HG03175 (cell line): ENCODE data around the gene OXTR.

Experiments used
- ATAC-seq: cut with Tn5 transposase; IDR thresholded peaks from one replicate; pipeline ENCODE4 v1.9.1; 2021; ENCODE audit warnings: mild to moderate bottlenecking, moderate library complexity; ENCODE audit not compliant: unreplicated experiment

Gene OXTR

DNA sequence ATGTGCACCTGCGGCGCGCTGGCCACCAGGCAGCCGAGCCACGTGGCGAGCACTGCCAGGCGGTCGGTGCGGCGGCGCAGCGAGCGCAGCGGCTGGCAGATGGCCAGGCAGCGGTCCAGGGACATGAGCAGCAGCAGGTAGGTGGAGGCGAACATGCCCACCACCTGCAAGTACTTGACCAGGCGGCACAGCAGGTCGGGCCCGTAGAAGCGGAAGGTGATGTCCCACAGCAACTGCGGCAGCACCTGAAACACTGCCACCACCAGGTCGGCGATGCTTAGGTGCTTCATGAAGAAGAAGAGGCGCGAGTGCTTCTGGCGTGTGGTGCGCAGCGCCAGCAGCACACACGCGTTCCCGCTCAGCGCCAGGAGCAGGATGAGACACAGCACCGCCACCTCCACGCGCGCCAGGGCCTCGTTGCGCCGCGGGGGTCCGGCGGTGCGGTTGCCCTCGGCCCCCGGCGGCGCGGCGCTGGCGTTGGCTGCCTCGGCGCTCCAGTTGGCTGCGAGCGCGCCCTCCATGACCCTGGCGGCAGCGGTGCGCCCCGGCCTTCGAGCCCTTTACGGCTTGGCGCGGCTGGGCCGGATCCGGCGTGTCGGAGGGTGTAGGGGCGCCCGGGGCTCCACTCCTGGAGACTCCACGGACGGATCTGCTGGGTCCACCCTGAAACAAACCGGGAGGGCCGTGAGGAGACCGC is 1.6 kb downstream of the OXTR start:
- ATAC-seq: peak; percentile 55

DNA sequence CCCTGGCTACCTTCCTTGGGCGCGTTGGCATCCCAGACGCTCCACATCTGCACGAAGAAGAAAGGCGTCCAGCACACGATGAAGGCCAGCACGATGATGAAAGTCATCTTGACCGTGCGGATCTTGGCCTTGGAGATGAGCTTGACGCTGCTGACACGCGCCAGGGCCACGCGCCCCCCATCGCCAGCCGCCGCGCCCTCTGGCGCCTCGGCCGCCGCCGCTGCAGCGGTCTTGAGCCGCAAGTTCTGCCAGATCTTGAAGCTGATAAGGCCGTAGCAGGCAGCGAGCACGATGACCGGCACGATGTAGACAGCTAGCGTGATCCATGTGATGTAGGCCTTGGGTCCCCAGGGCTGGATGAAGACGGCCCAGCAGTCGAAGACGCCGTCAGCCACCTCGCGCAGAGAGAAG is 2.2 kb downstream of the OXTR start:
- ATAC-seq: no peak

DNA sequence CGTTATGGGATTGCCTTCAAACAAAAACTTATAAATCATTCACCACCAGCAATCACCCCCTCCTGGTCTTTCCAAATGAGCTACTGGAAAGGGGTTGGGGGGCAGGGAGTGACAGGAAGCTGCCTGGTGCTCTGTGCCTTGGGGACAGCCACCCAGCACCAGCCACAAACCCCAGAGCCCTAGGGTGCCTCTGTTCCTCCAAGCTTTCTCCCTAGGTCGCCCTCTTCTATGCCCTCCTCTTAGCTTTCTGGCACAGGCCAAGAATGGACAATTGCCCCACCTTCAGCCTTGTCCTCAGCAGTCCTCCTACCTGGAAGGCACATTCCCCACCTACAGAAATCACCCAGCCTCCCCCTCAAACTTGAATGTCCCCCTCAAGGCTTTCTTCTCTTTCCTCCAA is 3.3 kb downstream of the OXTR start:
- ATAC-seq: no peak

DNA sequence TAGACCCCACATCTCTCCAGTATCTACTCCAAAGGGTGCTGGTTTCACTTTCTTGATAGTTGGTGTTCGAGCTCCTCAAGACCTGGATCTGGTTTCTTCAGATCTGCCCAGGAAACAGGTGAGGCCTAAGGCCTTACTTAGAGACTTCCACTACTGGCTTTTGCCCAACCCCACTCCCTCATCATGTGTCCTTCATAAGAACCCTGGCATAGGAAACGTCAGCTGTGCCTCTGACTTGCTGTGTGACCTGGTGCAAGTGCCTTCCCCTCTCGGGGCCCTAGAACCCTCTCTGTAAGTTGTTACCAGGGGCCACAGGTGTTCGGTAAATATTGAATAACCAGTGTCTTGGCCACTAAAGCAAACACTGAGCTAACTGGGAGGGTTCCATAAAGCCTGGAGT is 3.9 kb downstream of the OXTR start:
- ATAC-seq: no peak

DNA sequence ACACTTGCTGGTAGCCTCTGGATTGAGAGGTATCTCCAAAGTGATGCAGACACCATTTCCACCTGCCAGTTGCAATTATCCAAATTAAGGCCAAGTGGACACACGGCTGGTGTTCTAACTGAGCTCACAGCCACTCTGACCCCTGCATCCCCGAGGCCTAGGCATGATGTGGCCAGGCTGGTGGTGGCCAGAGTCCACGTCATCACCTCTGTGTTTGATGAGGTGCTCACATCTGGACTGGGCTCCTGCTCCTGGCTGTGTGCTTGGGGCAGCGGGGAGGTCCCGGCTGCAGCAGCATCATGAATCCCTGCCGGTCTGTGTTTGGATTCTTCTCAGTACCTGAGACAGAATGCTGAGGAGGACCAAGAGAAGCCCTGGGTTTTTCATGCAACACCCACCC is 4.9 kb downstream of the OXTR start:
- ATAC-seq: no peak

DNA sequence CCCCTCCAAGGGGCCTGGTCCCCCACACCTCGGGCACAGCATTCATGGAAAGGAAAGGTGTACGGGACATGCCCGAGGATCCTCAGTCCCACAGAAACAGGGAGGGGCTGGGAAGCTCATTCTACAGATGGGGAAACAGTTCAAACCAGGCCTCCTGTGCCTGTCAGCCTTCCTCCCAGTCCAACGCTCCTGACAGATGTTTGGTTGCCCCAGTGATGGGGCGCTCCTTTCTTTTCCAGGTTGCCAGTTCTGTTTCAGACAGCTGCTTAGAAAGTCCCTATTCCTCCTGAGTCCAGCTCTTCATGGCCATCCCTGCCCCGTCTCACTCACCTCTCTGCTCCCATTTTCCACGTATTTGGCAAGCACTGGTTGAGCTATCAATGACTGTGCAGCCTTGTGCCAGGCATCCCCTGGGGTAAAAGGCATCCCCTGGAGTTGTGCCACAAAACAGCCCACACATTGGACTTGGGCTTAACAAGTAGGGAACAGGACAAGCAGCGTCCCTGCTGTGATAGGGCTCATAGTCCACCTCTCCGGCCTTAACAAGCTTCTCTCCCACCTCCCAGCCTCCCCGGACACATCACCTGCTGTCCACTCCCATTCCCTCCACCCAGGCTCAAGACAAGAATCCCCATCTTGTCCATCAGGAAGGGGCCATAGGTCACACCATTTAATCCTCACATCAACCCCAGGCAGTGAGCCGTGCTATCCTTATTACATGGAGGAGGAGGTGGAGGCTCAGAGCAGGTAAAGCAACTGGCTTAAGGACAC is 6.6 kb downstream of the OXTR start:
- ATAC-seq: no peak

DNA sequence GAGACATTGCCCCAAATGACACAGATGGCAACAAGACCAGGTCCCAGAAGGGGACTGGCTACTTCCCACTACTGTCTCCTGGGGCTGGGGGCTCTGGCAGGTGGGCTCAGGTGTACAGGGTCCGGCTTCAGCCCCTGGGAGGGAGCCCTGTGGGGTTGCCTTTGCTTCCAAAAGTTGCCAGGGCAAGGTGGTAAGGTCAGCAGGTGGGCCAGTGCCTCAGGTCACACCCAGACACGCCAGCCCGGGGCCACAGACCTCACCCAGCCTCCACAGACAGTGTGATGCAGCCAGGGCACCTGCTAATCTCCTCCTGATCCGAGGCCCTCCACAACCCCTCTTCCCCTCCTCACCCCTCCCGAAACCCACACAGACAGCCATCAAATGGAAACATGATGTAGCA is 7.5 kb downstream of the OXTR start:
- no peak for ATAC-seq

DNA sequence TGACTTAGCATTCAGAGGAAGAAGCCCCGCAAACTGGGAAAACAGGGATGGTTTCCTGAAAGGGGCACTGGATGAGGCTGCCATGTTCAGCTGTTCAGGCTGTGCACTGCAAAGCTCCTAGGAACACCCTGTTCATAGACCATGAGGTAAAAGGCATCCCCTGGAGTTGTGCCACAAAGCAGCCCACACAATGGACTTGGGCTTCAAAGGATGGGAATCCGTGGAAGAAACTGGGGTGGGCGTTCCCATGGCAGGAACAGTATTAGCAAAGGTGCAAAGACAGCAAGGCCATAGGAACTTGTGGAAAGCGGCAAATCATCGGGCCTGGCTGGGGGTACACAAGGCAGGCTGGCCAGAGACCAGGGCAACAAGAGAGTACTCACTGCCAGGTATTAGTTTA is 8.9 kb downstream of the OXTR start:
- ATAC-seq: no peak

DNA sequence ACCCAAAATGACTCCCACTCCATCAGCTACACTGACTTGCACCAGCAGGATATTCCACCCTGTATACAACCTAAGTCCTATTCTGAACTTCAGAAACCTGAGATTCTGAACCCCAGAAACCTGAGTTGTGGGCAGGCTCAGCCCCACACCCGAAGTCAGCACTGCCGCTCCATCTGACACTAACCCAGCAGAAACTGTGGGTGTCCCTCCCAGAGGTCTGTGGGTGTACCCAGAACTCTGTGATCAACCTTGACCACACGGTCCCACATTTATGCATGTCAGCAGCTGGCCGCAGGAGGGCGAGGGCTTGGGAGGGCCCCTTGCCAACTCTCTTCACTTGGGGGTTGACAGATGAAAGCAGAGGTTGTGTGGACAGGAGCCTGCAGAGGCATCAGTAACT is 9.3 kb downstream of the OXTR start:
- no peak for ATAC-seq

DNA sequence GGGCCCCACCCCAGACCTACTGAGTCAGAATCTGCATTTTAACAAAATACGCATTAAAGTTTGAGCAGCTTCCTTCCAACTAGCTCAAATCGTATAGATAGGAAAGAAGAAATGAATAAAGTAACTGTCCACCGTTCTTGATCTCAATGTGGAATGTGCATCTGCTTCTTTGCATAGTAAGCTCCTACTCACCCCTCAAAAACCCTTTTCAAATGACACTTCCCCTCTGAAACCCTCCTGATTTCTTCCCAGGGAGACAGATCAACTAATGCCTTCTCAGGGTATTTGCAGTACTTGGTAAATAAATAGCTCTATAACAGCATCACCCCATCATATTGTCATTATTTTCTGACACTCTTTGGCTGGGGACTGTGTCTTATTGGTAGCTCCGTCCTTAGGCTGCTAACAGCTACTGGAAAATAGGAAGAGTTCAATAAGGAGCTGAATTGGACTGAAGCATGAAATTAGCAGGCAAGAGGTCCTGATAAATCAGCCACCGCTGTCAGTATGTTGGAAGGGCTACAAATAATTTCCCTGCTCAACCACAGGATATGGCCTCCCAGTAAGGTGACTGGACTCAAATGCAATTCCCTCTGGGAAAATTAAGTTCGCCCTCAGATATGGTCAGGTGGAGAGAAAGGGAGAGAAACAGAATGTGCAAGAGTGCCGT is 10.2 kb downstream of the OXTR start:
- no peak for ATAC-seq

DNA sequence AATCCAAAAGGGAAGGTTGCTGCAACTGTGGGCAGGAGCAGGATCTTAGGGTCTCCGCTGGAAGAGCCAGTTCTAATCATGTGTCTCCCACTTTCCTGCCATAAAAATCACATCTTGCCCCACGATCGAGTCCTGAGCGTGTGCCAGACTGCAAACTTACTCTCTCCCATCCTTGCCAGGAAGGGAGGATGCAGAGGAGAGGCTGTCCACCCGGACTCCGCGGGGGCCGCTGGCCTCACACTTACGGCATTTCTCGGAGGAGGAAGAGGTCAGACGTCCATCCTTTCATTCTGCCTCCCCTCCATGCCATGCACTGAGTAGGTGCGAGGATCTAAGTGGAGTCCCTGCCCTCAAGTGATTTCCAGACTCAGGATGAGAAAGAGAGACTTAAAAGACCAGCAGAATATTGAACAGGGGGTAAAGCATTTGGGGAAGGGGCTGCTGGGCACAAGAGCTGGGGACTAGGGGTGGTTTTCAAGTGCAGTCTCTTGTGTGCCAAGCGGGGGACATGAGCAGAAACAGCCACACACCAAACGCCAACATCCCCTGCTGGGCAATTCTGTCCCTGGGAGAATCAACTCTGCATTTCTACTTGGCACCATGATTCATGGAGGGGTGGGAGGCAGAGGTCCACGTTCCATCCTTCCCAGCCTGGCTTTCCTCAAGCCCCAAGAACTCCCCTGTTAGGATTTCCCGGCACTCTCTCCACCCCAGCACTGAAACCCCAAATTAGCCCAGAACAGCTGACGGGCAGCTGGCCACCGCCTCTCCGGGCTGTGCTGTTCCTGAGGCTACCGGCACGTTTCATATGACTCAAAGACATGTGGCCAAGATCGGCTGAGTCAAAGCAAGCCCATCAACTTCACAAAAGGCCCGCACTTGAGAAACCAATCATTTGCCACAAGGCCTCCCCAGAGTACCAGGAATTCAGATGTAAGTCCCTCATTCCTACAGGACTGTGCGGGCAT is 11.6 kb downstream of the OXTR start:
- no peak for ATAC-seq

DNA sequence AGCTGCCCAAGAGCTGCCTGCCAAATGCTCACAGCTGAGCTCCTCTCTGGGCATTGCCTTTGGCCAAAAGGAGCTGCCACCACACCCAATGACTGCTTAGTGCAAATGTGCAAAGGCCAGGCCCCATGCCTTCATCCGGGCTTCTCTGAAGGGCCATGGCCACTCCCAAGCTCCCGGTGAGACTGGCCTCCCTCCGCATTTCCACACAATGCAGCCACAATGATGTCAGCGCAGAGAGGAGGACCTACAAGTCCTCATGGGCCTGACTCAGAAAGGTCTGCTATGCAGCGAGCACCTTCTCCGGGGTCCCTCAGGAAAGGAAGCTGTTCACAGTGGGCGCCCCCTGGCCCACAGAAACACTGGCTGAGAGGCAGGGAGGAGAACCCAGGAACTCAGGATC is 12.7 kb downstream of the OXTR start:
- ATAC-seq: no peak

DNA sequence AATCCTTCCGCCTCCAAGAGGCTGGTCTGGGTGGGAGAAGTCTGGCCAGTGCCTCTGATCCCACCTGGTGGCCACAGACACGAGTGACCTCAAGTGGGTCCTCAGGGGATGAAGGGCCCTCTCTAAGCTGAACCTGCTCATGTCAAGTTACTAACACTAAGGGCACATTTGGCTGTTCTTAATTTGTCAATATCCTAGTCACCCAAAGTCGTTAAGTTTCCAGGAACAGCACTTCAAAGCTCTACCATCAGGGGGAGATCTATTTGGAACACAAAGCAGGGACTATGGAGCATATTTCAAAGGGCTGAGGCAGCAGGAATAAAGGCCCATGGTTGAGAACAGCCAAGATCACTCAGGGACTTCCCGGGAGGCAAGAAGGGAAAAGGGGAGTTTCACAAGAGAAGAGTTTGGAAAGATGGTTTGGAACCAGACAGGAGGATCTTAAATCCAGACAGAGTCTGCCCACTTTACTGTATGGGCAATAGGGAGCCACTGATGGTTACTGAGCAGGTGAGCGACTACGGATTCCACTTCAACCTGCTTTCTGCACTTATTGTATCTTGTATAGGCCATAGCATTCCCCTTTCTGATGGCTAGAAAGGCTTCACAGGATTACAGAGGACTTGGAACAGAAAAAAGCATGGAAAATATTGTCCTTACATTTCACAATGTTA is 13.7 kb downstream of the OXTR start:
- ATAC-seq: no peak

DNA sequence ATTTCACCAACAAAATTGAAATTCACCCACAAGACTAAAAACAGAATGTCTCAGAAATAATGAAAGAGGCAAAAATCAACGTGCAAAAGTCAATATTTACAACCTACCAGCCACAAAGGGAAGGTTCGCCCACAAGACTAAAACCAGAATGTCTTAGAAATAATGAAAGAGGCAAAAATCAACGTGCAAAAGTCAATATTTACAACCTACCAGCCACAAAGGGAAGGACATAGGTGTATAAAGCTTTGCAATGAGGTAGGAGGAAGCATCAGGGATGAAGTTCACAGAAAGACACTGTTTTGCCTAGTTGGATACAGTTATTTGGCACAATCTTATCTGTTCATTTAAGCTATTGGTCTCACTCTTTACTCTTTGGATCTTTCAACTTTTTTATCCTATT is 14.3 kb downstream of the OXTR start:
- no peak for ATAC-seq

DNA sequence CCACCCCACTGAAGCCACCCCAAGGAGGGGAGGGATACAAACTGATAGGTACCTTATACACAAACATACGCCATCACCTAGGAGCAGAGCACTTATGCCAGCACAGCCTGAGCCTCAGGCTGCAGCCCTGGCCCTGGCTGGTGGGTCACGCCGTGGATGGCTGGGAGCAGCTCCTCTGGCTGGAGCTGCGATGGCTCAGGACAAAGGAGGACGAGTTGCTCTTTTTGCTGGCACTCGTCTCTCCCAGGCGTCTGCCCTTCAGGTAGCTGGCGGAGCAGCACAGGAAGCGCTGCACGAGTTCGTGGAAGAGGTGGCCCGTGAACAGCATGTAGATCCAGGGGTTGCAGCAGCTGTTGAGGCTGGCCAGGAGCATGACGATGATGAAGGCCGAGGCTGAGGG is 16.6 kb downstream of the OXTR start:
- no peak for ATAC-seq

DNA sequence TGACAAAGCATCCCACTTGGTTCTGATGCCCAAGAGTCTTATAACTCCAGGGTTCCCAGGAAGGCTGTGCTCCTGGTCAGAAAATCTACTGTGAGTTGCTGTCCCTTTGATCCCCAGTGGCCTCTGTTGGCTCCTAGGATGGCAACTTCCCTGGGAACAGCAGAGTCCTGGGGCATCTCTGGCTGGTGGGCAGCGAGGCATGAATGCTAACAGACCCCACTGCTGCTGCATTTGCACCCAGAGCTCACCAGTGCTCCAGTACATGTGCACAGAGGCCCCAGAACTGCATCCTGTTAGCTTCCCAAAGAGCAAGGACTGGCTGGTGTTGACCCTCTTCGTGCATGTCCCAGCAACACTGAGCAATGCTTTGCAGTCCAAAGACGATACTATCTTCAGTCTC is 20.1 kb downstream of the OXTR start:
- ATAC-seq: no peak

DNA sequence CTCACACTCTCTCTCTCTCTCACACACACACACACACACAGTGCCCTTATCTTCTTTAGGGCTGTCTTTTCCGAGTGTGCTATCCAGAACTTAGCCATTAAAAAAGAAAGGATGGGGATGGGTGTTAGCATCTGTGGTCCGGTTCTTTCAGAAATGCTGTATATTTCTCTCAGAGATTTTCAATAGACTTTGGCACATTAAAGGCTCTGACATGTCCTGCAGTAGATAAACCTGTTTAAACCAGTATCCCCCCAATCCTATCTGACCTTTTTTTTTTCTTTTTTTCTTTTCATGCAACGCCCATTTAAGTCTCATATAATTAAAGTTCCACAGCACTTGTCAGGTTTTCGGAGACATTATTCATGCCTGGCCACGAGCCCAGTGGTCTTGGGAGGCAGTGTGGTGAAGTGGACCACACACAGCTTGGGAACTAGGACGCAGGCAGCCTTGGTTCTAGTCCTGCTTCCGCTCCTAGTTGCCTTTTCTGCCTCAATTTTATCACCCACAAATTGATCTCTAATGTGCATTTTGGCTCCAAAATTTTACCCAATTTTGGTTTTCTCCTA is 22.6 kb downstream of the OXTR start:
- ATAC-seq: no peak

DNA sequence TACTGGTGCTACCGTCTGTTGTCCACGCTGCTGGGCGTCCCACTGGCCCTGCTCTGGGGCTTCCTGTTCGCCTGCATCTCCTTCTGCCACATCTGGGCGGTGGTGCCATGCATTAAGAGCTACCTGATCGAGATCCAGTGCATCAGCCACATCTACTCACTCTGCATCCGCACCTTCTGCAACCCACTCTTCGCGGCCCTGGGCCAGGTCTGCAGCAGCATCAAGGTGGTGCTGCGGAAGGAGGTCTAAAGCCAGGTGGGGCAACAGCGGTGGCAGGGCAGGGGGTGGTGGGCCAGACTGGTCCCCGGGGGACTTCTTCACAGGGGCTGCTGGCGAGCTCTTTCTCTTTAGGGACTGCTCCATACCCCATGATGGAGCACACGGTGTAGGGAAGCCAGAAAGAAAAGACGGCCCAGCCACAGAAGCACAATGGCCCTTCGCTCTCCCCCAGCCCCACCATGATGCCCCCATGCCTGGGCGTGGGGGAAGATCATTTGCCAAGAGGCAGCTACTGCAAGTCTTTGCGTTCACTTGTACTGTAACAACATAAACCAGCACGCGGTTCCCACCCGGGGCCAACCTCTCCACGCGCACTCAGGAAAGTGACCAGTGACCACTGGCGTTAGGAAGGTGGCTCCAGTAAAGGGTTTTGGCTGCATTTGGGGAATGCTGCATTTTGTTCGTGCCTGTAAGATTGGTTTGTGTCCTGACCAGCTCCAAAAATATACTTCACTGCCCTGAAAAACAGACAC is 23.6 kb downstream of the OXTR start:
- ATAC-seq: no peak

DNA sequence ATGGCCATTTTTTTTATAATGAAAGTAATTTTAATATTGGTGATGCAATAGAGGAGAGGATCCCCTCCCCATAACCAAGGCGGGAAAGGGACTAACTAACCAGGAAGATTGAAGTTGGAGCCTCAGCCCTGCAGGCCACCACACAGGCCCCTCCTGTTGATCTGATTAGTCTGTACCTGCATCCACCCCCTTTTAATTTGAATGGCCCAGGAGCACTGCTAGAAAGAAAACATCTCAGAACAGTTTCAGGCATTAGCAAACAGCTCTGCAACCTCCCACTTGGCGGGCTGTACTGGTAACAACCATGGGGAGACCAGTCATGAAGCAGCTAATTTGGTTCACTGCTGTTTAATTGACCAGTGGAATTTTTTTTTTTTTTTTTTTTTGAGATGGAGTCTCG is 25.5 kb downstream of the OXTR start:
- ATAC-seq: no peak
